Naive thymus-derived CD4-positive, alpha-beta T cell (primary cell): ENCODE data around the gene CTNNAL1. TPM values are rescaled to one million over a fixed set of nuclear protein-coding genes. Genes with fewer than 3 reads are reported as not detected.

Source experiments
- ATAC-seq: fragments of 150-1000 bp; cut with Tn5 transposase; 2 replicates; pipeline ENCODE4 v1.10.0; 2021; ENCODE audit warnings: mild to moderate bottlenecking, moderate library complexity
- CTCF ChIA-PET: fragments of 350-600 bp; sonication (Branson Sonifier 250); formaldehyde crosslinking; loops from one replicate; lab custom pipeline; 2021; ENCODE audit warnings: antibody characterized with exemption; lab: Charles Lee
- POLR2A ChIA-PET: fragments of 350-600 bp; sonication (Branson Sonifier 250); formaldehyde crosslinking; loops from one replicate; lab custom pipeline; 2021; ENCODE audit warnings: antibody characterized with exemption, inconsistent platforms; lab: Charles Lee
- DNase-seq, 9 donors: peaks; one replicate each; pipeline versions ENCODE4 v3.0.0 to v3.0.0-alpha.2; 2020 to 2022; ENCODE audit warnings: mixed read lengths in 1 of 9
- H3K27ac ChIP-seq: one replicate; pipeline ENCODE4 v1.7.0; 2013; ENCODE audit warnings: mild to moderate bottlenecking, low read depth, low read length, moderate library complexity
- H3K27me3 ChIP-seq, 2 donors: one replicate each; pipeline ENCODE4 v1.7.0; 2013; ENCODE audit warnings: low read length in 2 of 2, mild to moderate bottlenecking in 2 of 2, moderate library complexity in 2 of 2; ENCODE audit not compliant: control insufficient read depth in 2 of 2, insufficient read depth in 2 of 2
- H3K36me3 ChIP-seq, 3 experiments: 1 replicate in 2 of 3; 2 replicates in 1 of 3; pipeline ENCODE4 v1.7.0; 2013; ENCODE audit warnings: low read length in 3 of 3, mild to moderate bottlenecking in 3 of 3, moderate library complexity in 1 of 3; ENCODE audit not compliant: insufficient read depth in 3 of 3, control insufficient read depth in 2 of 3
- H3K4me1 ChIP-seq, 2 donors: one replicate each; pipeline ENCODE4 v1.7.0; 2013; ENCODE audit warnings: low read length in 2 of 2, mild to moderate bottlenecking in 2 of 2, moderate library complexity in 1 of 2; ENCODE audit not compliant: control insufficient read depth in 2 of 2, insufficient read depth in 2 of 2
- H3K4me3 ChIP-seq: 2 replicates; pipeline ENCODE4 v1.7.0; 2013; ENCODE audit warnings: mild to moderate bottlenecking, low read length
- H3K9me3 ChIP-seq, 3 experiments: 1 replicate in 2 of 3; 2 replicates in 1 of 3; pipeline ENCODE4 v1.7.0; 2013; ENCODE audit warnings: low read length in 3 of 3; ENCODE audit not compliant: control insufficient read depth in 2 of 3
- H3K27ac Mint-ChIP-seq, 9 donors: one replicate each; pipeline ENCODE4 v1.8.0; 2020 to 2022; ENCODE audit warnings: mixed read lengths in 9 of 9, mild to moderate bottlenecking in 8 of 9, moderate library complexity in 5 of 9, inconsistent platforms in 2 of 9
- H3K27me3 Mint-ChIP-seq, 5 donors: one replicate each; pipeline ENCODE4 v1.8.0; 2021 to 2022; ENCODE audit warnings: mixed read lengths in 5 of 5, mild to moderate bottlenecking in 1 of 5
- H3K36me3 Mint-ChIP-seq, 5 donors: one replicate each; pipeline ENCODE4 v1.8.0; 2020 to 2022; ENCODE audit warnings: mixed read lengths in 5 of 5, mild to moderate bottlenecking in 3 of 5, inconsistent platforms in 1 of 5
- H3K4me1 Mint-ChIP-seq, 7 donors: one replicate each; pipeline ENCODE4 v1.8.0; 2020 to 2022; ENCODE audit warnings: mixed read lengths in 7 of 7, mild to moderate bottlenecking in 3 of 7, inconsistent platforms in 1 of 7
- H3K4me3 Mint-ChIP-seq, 10 donors: one replicate each; pipeline ENCODE4 v1.8.0; 2020 to 2022; ENCODE audit warnings: mild to moderate bottlenecking in 10 of 10, mixed read lengths in 10 of 10, moderate library complexity in 6 of 10, inconsistent platforms in 2 of 10
- H3K9me3 Mint-ChIP-seq, 11 donors: one replicate each; pipeline ENCODE4 v1.8.0; 2020 to 2022; ENCODE audit warnings: mixed read lengths in 11 of 11, mild to moderate bottlenecking in 4 of 11, inconsistent platforms in 1 of 11, moderate library complexity in 1 of 11
- intact Hi-C, 2 donors: fragments of 100-400 bp; cut with micrococcal nuclease; formaldehyde crosslinking; loops; one replicate each; pipeline ENCODE4 v1.15.1; 2023
- polyA plus RNA-seq, 2 donors: library from polyadenylated mRNA; unstranded; fragments of 300-500 nt; fragmentation: Illumina TruSeq; gene quantifications; one replicate each; pipeline ENCODE4 v1.2.3, GENCODE V29; 2021
- total RNA-seq, 6 experiments: library from RNA in 5 of 6; stranded (reverse) in 5 of 6; gene quantifications; 1 replicate in 5 of 6; 2 replicates in 1 of 6; pipeline ENCODE4 v1.2.3 and lab custom pipeline; 2021 to 2026

Gene CTNNAL1
- total and polyA plus RNA-seq, 7 experiments from 2014 or later, result 0.77 to 9.9 (median 1.1) TPM

DNA sequence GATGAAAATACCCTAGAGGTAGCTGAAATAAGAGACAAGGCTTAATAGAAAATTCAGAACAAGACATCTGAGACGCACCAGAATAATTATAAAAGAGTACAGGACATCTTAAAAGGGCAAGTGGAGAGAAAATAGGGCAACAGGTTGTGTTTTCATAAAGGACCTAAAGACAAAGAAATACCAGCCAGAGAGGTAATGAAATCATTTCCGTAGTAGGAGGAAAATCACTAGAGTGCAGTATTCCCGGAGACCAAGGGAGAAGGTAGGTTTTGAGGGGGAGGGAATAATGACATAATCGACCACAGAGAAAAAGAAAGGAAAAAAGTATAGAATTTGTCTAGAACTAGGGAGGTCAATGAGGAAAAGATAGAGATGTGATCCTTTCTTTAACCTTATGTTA, 26.2 kb upstream of the CTNNAL1 start:
- CTCF ChIA-PET, result interaction anchor here (1.5 kb wide), 1 partner anchor 18 kb away, joined by 4 read pairs; no protein-coding TSS in a partner anchor
- H3K27ac Mint-ChIP-seq, result peak overlapping the region in 4 of 9 donors; percentile 14 to 63 (median 22)

DNA sequence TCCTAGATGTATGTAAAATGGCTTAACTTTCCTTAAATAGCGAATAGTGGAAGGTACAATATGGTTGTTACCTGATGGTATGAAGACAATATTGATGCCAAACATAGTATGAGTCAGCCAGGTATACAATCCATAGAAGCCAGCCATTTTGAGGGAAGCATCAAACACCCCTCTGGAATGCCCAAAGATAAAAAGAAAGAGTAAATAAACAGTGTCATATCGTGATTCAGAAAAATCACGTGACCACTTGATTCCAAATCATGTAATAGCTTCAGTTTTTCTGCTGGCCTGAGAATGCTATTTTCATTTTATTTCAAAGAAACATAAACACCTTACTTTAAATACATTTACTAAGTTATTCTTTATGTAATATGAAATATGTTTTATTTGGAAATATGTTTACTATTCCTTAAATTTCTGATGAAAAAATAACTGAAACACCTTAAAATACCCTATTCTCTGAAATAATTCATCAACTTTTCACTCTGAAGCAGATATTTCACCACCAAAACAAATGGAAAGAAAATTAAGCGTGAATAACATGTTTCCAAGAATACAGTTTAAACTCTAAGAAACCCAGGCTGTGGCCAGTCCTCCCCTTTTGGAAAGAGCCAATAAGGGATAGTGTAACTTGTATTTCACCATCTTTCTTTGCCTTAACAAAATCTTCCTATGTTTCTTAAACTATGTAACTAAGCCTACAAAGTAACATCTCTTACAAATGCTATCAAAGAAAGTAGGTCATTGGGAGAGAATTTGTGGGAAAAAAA, 24.8 kb upstream of the CTNNAL1 start:
- Histone ChIP-seq H3K4me3 (no peak overlapping the region), H3K27me3 (no peaks in the 10 kb centered on the region), H3K9me3 (no peaks in the 10 kb centered on the region), H3K36me3 (peaks cover 0 to 44% (median 6%) of the 10 kb centered on the region in 3 experiments), H3K27ac (no peak overlapping the region), H3K4me1 (no peaks in the 10 kb centered on the region)
- H3K36me3 Mint-ChIP-seq, result peaks cover 14 to 57% (median 45%) of the 10 kb centered on the region in 5 donors
- CTCF ChIA-PET, result no interaction called here
- H3K4me1 Mint-ChIP-seq, result peaks cover 0 to 6% (median 0%) of the 10 kb centered on the region in 7 donors
- ATAC-seq, result no peak
- peak overlapping the region in 2 of 9 donors; percentile 34 to 51 for H3K27ac Mint-ChIP-seq
- POLR2A ChIA-PET, result no interaction called here
- no peak overlapping the region for H3K4me3 Mint-ChIP-seq
- peaks cover 0 to 3% (median 0%) of the 10 kb centered on the region in 11 donors for H3K9me3 Mint-ChIP-seq
- H3K27me3 Mint-ChIP-seq, result no peaks in the 10 kb centered on the region
- intact Hi-C loops, result no loop called here
- DNase-seq, result no peak

More for the DNA sequence above, 26.2 kb upstream of the CTNNAL1 start:
- H3K4me3 Mint-ChIP-seq, result no peak overlapping the region
- ATAC-seq (no peak), DNase-seq (no peak)
- H3K36me3 Mint-ChIP-seq, result peaks cover 20 to 64% (median 48%) of the 10 kb centered on the region in 5 donors
- H3K4me3 ChIP-seq, result no peak overlapping the region
- POLR2A ChIA-PET, result no interaction called here
- H3K9me3 Mint-ChIP-seq, result peaks cover 0 to 8% (median 1%) of the 10 kb centered on the region in 11 donors
- no peaks in the 10 kb centered on the region for H3K27me3 ChIP-seq
- intact Hi-C loops, result no loop called here
- H3K4me1 Mint-ChIP-seq, result peaks cover 0 to 6% (median 0%) of the 10 kb centered on the region in 7 donors
- peaks cover 0 to 43% (median 0%) of the 10 kb centered on the region in 3 experiments for H3K36me3 ChIP-seq
- H3K4me1 ChIP-seq, result no peaks in the 10 kb centered on the region
- no peaks in the 10 kb centered on the region for H3K27me3 Mint-ChIP-seq
- H3K27ac ChIP-seq, result no peak overlapping the region
- no peaks in the 10 kb centered on the region for H3K9me3 ChIP-seq

- Histone ChIP-seq H3K4me3 (no peak overlapping the region), H3K4me1 (no peaks in the 10 kb centered on the region), H3K9me3 (no peaks in the 10 kb centered on the region), H3K27ac (no peak overlapping the region), H3K27me3 (no peaks in the 10 kb centered on the region), H3K36me3 (peaks cover 0 to 51% (median 7%) of the 10 kb centered on the region in 3 experiments)
- H3K4me3 Mint-ChIP-seq, result no peak overlapping the region
- POLR2A ChIA-PET, result no interaction called here
- CTCF ChIA-PET, result no interaction called here
- peak overlapping the region in 4 of 9 donors; percentile 22 to 64 (median 25) for H3K27ac Mint-ChIP-seq
- DNase-seq (no peak), ATAC-seq (no peak)
- no peaks in the 10 kb centered on the region for H3K9me3 Mint-ChIP-seq
- intact Hi-C loops, result no loop called here
- H3K4me1 Mint-ChIP-seq, result peaks cover 0 to 6% (median 0%) of the 10 kb centered on the region in 7 donors
- no peaks in the 10 kb centered on the region for H3K27me3 Mint-ChIP-seq
- H3K36me3 Mint-ChIP-seq, result peaks cover 14 to 53% (median 44%) of the 10 kb centered on the region in 5 donors
Observed at GRCh38 chr9:109036744-109037680, 23.7 kb upstream of the CTNNAL1 start.

- no peaks in the 10 kb centered on the region for H3K4me1 ChIP-seq
- Mint-ChIP-seq H3K4me3 (no peak overlapping the region), H3K9me3 (no peaks in the 10 kb centered on the region), H3K36me3 (peaks cover 11 to 55% (median 37%) of the 10 kb centered on the region in 5 donors), H3K27ac (peak overlapping the region in 4 of 9 donors; percentile 18 to 64 (median 37)), H3K27me3 (no peaks in the 10 kb centered on the region), H3K4me1 (peaks cover 0 to 6% (median 0%) of the 10 kb centered on the region in 7 donors)
- no peak overlapping the region for H3K4me3 ChIP-seq
- no peaks in the 10 kb centered on the region for H3K9me3 ChIP-seq
- ATAC-seq, result no peak
- ChIA-PET POLR2A (no interaction called here), CTCF (no interaction called here)
- intact Hi-C loops, result no loop called here
- H3K27me3 ChIP-seq, result no peaks in the 10 kb centered on the region
- H3K27ac ChIP-seq, result no peak overlapping the region
- H3K36me3 ChIP-seq, result peaks cover 0 to 54% (median 7%) of the 10 kb centered on the region in 3 experiments
- no peak for DNase-seq
Observed at GRCh38 chr9:109035684-109036423, 22.6 kb upstream of the CTNNAL1 start.

DNA sequence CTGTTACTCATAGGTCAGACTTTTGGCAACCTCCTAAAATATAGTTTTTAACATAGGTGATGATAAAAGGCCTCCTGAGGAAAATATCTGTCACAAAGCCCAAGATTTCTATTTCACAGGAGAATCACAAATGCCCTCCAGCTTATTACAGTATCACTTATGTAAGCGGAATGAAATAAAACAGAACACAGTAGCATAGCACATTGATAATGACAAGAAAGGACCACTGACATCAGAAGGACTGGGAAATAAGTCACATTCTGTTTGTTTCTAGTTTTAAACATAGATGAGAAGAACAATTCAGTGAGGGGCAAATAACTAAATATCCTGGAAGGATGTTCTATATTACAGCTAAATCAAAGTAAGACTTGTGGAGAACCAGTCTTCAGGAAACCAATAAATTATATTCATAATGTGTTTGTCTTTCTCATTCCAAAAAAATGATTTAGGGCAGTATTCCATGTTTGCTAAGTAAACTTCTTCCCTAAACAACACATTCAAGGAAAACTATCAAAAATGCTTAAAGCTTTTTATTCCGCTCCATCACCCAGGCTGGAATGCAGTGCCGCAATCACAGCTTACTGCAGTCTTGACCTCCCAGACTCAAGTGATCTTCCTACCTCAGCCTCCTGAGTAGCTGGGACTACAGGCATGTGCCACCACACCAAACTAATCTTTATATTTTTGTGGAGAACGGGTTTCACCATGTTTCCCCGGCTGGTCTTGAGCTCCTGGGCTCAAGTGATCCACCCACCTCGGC, 20.8 kb upstream of the CTNNAL1 start:
- intact Hi-C loops, result loop anchor here in 1 of 2 donors (5.0 kb wide), 1 partner anchor 68 kb away; no protein-coding TSS in a partner anchor
- H3K4me1 Mint-ChIP-seq, result peaks cover 0 to 10% (median 0%) of the 10 kb centered on the region in 7 donors
- H3K27ac ChIP-seq, result no peak overlapping the region
- H3K36me3 ChIP-seq, result peaks cover 0 to 49% (median 7%) of the 10 kb centered on the region in 3 experiments
- no peaks in the 10 kb centered on the region for H3K27me3 Mint-ChIP-seq
- H3K4me1 ChIP-seq, result no peaks in the 10 kb centered on the region
- H3K9me3 ChIP-seq, result no peaks in the 10 kb centered on the region
- no peaks in the 10 kb centered on the region for H3K9me3 Mint-ChIP-seq
- H3K27me3 ChIP-seq, result no peaks in the 10 kb centered on the region
- H3K36me3 Mint-ChIP-seq, result peaks cover 11 to 48% (median 33%) of the 10 kb centered on the region in 5 donors
- ChIA-PET CTCF (no interaction called here), POLR2A (interaction anchor here (0.7 kb wide), 2 partner anchors 10 to 26 kb away, joined by 3 read pairs; no protein-coding TSS in a partner anchor)
- ATAC-seq (no peak), DNase-seq (no peak)
- H3K4me3 ChIP-seq, result no peak overlapping the region
- no peak overlapping the region for H3K4me3 Mint-ChIP-seq
- H3K27ac Mint-ChIP-seq, result no peak overlapping the region
